Left renal pelvis (tissue), 4 donors: ENCODE data around the gene LAMA5. TPM values are rescaled to one million over a fixed set of nuclear protein-coding genes. Genes with fewer than 3 reads are reported as not detected.

Source experiments
- DNase-seq, 4 donors: peaks; one replicate each; pipeline ENCODE4 v3.0.0-alpha.2; 2013; ENCODE audit warnings: low read depth in 4 of 4, low spot score in 3 of 4
- polyA plus RNA-seq, 4 donors: library from polyadenylated mRNA; unstranded; fragments of 120-200 nt; gene quantifications; one replicate each; pipeline ENCODE4 v1.2.1, GENCODE V29; 2013; ENCODE audit not compliant: insufficient read length in 4 of 4

LAMA5 gene
- polyA plus RNA-seq, 4 donors = 32.0 to 182 (median 104) TPM

DNA sequence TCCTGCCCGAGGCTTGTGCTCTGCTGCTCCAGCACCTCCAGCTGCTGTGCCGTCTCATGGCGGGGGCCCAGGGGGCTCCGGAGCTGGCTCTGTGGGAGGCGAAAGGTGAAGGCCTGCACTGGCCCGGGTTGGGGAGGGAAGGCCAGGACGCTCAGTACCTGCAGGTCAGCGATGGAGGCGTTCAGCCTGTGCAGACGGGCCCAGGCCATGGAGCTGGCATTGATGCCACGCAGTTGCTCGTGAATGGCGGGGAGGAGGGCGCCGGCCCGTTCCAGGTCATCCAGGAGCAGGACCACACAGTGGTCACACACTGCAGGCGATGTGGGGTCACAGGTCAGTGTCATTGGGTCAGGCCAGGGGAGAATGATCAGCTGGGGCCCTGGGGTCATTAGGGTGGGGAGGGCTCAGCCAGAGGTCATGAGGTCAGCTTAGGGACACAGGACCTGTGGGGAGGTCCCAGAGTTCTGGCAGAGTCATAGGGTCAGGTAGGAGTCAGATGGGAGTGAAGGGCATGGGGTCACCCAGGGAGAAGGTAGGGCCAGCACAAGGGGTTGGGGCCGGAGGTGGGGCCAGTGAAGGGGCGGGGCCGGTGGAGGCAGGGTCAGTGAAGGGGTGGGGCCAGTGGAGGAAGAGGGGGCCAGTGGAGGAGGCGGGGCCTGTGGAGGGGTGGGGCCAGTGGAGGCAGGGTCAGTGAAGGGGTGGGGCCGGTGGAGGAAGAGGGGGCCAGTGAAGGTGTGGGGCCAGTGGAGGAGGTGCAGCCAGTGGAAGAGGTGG lies 46.3 kb downstream of the LAMA5 start:
- DNase-seq = no peak

DNA sequence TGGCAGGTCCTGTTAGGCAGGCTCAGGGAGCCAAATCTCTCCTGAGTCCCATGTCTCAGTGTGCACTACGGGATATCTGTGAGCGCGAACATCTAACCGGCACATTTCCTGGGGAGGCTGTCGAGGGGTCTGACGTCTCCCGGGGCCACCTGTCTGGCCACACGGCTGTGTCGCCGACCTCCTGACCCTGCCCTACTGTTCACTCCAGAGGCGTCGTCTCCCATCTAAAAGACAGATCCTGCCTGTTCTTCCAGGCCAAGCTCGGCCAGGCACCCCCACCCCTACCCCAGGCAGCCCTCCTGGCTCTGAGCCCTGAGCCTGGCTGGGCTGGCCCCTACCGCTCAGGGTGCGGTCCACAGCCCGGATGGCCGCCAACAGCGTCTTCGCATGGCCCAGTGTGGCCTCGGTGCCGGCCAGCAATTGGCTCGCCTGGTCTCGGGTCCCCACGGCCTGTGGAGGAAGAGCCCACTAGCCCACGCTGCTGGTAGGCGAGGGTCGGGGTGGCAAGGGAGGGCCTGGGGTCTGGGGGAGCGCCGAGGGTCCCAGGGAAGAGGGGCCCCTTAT lies 47.7 kb downstream of the LAMA5 start:
- DNase-seq = no peak

DNA sequence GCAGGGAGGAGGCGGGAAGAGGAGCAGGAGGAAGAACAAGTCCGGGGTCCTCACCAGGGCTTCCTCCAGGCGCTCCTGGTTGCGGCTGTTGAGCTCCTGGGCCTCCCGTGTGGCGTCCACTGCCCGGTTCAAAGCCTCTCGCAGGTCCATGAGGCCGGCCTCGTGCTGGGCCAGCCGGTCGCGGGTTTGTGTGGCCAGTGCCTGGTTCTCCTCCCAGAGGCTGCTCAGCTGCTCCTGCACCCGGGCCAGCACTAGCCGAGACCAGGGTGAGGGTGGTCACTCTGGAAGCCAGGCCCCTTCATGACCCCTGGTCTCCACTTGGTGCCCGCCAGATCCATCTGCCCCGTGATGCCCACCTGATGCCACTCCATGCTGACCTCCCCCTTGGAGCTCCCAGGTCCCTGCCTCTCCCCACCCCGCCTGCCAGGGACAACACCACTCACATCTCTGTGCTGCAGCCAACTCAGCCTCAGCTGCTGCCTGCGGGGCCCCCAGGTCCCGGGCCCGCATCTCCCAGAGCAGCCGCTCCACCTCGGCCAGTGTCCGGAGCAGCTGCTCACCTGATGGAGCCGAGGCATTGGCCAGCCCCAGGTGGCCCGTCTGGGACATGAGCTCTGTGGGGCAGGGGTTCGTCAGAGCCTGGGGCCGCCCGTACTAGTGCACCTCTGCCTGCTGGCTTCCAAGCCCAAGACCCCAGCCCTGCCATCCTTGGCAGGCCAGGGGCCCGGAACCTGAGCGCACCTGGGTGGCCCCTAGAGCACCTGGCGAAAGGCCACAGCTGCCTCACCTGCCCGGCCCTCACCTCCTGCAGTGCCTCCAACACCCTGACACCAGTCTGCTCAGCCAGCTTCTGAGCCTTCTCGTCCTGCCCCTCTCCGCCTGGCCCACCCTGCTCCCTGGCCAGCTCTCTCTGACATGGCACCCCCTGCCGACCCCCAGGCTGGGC lies 48.4 kb downstream of the LAMA5 start:
- no peak for DNase-seq

DNA sequence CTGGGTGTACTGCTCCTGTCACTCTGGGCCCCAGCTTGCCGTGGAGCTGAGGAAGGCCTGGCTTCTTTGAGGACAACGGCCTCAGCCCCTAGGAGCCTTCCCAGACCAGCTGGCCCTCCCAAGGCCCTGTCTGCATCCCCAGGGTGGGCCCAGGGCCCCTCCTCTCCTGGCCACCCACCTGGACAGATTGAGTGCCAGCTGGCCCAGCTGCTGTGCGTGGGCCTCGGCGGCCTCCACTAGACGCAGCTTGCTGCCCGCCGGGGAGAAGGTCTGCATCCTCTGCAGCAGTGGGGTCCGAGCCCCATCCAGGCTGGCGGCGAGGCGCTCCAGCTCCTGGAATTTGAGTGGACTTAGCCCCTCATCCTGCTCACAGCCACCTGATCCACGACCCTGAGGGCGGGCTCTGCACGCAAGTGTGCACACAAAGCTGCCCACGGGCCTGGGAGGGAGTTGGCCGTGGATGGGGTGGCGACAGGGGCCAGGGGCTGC lies 49.9 kb downstream of the LAMA5 start:
- no peak for DNase-seq

DNA sequence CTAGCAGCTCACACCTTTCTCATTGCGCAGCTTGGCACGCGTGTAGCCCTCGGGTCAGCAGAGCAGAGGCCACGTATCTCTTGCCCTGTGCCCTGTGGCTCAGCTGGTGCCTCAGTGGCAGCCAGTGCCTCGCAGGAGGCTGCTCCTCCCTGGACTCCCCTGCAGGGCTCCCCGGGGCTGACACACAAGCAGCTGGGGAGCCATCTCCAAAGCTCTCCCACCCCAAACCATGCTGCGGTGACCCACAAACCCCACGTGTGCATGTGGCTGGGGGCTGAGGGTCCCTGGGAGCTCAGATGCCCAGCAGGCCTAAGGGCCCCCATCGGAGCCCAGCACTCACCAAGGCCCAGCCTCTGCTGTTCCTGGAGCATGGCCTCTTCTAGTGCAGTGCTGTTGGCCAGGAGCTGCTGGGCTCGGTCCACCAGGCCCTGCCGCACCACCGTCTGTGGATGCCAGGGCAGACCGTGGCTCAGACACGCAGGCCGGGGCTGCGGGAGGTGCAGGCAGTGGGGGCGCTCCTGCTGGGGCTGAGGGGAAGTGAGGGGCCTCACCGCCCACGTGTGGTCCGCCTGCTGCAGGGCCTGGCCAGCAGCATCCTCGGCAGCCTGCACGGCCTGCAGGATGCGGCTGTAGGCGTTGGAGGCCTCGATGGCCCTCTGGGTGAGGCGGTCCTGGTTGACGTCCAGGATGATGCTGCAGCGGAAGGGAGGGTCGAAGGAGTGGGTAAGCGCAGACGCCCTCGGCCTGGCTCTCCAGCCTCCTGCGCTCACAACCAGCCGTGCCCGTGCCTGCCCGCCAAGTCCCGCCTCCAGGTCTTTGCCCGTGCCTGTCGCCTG lies 50.6 kb downstream of the LAMA5 start:
- DNase-seq = no peak

DNA sequence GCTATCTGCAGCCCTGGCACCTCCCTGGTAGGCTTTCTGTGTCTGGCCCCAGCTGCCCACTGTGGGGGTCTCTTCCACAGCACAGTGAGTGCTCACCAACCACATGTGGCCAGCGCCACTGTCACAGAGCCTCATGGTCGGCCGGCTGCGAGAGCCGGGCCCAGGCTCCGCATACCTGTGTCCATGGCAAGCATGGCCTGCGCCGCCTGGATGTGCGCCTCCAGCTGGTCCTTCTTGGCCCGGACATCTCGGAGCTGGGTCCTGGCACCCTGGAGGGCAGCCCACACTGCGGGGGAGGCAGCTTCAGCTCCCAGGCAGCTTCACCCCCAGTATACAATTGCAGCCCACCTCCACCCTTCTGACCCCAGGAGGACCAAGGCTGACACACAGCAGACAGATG lies 51.3 kb downstream of the LAMA5 start:
- no peak for DNase-seq

DNA sequence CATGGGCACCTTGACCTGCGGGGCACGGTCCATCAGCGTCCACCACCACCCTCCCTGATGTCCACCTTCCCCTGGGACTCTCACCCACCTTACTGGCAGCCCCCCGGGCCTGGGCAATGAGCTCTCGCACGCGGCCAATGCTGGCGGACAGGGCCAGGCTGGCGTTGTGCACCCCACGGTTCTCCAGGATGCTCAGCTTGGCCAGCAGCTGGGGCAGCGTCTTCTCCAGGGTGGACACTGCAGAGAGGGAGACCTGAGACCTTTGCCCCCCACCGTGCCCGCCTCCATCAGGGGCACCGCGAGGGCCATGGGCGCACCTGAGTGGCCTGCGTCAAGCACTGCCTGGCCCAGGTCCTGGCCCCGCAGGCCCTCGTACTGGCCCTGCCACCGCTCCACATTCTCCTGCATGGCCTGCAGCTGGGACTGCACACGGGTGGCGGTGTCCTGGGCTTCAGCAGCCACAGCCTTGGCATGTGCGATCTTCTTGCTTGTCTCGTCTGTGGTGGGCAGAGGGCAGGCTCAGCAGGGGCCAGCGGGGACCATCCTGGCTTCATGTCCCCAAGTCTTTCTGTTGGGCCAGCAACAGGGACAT lies 52.3 kb downstream of the LAMA5 start:
- no peak for DNase-seq

DNA sequence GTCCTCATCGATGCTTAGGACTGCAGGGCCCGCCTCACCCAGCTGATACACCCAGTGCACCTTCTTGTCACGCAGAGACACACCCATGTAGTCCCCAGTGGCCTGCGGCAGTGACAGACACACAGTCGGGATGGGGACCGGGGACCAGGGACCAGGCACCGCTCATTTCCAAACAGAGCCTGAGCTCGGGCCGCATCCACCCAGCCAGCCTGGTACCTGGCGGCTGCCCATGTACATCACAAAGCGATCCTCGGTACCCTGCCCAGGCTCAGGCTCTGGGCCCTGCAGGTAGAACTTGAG lies 52.8 kb downstream of the LAMA5 start:
- DNase-seq = no peak

DNA sequence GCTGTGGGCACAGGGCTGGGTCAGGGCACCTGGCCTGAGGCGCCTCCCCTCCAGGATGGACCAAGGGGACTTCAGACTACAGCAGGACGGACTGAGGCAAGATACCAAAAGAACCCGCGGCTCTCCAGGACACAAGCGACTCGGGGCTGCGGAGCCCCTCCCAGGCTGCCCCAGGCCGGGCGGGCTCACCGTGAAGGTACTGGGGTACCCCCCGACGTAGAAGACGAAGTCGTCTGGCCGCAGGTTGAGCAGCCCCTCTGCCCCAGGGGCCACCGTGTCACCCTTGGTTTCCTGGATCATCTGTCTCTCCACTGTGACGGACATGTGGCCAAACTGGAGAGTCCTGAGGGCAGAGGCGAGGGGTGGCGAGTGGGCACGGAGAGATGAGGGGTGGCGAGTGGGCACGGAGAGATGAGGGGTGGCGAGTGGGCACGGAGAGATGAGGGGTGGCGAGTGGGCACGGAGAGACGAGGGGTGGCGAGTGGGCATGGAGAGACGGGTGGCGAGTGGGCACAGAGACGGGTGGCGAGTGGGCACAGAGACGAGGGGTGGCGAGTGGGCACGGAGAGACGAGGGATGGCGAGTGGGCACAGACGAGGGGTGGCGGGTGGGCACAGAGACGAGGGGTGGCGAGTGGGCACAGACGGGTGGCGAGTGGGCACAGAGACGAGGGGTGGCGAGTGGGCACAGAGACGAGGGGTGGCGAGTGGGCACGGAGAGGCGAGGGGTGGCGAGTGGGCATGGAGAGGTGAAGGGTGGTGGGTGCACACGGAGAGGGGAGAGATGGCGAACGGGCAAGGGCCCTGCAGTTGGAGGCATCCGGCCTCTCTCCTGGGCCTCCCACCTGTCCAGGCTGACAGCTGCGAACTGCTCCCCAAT lies 53.4 kb downstream of the LAMA5 start:
- no peak for DNase-seq

DNA sequence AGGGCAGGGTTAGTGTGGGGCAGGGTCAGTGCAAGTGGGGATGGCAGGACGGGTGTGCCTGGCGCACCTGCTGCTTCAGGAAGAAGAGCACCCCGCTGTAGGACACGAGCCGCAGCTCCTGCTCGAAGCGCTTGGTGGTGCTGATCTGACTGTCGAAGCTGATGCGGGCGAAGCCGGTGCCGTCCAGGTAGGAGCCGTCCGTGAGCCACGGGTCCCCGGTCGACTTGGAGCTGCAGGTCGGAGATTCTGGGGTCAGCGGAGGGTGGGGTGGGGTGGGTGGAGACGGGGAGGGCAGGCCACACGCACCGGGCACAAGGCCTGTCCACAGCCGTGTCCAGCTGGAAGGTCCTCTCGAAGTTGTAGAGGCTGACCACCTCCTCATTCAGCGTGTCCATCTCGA lies 54.1 kb downstream of the LAMA5 start:
- DNase-seq = no peak

DNA sequence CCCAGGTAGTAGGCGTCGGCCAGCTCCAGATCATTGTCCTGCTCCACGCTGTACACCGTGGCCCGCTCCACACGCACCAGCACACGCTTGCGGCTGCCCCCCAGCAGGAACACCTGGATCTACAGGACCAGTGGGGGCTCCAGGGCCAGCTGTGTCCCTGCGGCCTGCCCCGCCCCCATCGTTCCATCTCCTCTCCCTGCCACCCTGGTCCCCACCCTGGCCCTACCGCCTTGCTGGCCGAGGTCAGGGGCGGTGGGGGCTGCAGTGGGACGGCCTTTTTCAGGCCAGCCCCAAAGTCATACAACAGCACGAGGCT lies 54.5 kb downstream of the LAMA5 start:
- DNase-seq = no peak

DNA sequence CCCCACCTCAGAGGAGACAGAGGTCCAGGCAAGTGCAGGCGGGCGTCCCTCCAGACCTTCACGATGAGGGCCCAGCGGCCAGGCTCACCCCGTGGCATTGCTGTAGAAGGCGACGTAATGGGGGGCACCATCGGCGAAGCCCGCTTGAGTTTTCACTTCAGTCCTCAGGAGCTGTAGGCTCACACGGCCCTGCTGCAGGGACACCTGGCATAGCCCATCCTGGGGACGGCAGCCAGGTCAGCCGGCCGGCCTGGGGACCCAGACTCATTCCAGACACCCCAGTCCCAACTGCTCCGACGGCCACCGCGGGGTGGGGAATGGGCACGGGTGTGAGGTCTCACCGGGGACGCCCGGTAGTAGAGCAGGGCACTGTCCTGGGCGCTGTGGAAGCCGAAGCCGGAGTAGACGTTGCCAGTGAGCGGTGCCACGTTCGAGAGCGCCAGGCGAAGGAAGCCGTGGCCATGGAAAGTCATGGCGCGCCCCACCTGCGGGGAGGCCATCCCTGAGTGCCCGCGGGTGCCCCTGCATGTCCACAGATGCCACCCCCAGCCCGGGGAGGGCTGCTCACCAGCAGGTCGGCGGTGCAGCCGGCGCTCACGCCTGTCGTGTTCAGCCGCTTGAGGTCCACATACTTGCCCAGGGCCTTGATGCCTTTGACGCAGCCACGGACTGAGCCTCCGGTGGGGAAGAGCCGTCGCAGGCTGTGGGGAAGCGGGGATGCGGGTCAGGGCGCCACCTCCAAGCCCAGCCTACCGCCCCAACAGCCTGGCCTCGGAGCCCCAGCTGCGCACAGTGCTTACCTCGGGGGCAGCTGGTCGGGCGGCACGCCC lies 55.1 kb downstream of the LAMA5 start:
- no peak for DNase-seq

DNA sequence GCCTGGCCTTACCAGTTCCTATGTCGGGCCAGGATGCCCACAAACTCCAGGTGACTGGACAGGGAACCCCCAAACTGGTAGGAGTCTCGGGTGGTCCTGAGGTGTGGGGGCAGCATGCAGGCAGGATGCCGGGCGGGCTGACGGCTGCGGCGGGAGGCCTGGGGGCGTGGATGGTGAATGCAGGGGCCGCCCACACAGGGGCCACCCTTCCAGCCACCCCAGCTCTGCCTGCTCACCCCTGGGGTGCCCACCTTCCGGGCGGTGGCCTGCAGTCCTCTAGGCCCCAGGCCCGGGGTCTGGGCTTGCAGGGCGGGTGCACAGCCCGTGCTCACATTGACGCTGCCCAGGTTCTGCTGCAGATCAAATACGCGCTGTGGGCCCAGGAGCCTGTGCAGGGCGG lies 56.0 kb downstream of the LAMA5 start:
- no peak for DNase-seq

DNA sequence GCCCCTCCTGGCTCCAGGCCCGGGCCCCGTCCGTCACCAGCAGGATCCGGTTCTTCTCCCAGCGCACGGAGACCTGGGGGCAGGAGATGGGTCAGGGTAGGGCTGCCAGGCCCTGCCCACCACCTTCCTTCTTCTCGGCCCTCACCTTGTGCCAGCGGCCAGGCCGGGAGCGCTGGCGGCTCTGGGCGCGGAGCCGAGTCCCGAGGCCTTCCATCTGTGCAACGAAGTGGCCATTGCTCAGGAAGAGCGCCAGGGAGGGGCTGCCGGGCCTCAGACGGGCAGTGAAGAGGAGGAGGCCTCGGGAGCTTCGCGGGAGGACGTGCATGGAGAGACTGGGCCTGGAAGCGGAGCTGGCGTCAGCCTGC lies 56.4 kb downstream of the LAMA5 start:
- DNase-seq = no peak

DNA sequence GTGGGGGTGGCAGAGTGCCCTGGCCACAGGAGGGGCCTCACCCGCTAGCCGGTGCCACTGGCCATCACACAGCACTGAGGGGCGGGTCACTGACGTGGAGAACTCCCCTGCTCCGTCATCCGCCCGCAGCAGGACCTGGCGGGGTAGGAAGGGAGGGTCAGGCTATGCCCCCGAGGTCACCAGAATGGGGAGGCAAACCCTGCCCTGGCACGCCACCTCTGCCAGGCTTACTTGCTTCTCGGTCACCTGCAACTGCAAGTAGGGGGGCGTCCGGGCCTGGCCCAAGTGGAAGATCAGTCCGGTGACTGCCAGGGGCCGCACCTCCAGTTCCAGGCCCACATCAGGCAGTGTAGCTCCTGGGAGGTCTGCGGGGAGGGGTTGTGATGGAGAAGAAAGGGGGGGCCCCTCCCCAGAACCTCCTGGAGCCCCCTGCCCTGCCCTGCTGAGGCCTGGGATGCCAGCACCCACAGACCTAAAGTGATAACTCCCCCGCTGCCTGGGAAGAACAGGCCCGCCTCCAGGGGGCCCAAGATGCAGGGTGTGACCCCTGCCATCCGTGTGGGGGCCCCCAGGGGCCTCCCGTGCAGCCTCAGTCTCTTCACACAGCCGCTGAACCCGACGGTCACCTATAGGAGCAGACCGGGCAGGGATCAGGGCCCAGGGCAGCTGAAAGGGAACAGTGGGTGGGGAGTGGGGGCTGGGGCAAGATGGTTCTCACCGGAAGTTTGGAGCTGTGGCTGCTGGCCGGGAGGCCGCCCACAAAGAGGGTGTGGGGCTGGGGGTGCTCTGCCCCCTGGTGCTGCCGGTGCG lies 57.0 kb downstream of the LAMA5 start:
- no peak for DNase-seq

DNA sequence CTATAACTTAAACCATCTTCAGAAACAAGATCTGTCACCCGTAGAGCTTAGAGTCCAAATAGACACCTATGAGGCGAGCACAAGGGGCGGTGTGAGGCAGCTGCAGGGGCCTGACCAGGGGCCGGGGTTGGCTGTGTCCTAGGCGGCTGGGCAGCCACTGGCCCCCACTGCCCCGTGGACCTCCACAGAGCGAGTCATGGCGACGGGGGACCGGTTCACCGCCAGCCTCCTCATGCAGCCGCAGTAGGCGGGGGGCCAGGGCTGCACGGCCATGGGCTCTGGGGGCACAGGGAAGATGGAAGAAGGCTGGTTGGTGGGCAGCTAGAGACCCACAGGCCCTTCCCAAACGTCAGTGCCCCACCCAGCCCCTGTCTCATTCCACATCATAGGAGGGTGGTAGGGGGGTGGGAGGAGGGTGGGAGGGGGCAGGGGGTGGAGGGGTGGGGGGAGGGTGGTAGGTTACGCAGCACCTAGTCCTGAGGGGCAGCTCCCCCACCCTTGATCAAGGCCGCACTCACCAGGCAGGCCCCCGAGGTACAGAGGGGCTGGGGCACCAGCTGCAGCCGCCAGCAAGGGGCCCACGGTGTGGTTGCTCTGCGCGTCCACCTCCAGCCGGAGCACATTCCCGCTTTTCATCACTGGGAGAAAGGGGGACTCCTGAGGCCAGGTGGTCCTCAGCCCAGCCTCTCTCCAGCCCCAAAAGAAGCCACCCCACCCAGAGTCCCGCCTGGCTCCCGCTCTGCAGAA lies 57.7 kb downstream of the LAMA5 start:
- no peak for DNase-seq
